ENCODE data around the gene STMP1. TPM values are rescaled to one million over a fixed set of nuclear protein-coding genes. Genes with fewer than 3 reads are reported as not detected.
A peak's percentile ranks its signal among the peaks of the same experiment; 100 is the strongest.

STMP1 gene
- polyA plus RNA-seq, 2 of the 4 experiments (the other 2 are of a cell fraction) = 33.0 to 35.5 TPM

DNA sequence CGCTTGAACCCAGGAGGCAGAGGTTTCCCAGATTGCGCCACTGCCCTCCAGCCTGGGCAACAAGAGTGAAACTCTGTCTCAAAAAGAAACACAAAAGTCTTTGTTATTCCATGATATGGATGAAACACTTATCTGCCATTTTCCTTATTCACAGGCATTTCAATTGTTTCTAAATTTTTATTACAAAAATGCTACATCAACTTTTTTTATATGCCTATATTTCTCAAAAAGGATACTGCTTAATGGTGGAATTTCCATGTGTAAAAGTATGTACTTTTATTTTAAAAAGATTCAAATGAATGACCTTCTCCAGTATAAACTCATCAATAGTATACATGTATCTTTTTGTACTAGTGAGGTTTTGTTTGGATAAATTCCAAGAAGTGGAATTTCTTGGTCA is 41.9 kb upstream of the STMP1 start:
- no peaks in the 10 kb centered on the region for H3K4me1 ChIP-seq
- peak; percentile 16 for TF ChIP-seq MAFK (IDR thresholded peaks at IDR 0.05; ENCODE audit: partially characterized antibody)
- TF ChIP-seq RARB (CRISPR knock-in tag; IDR thresholded peaks at IDR 0.05) = no peak
- no peak for TF ChIP-seq JUN (IDR thresholded peaks at IDR 0.05)
- no peak for TF ChIP-seq RNF2 (IDR thresholded peaks at IDR 0.05; ENCODE audit: borderline replicate concordance, low read depth)
- no peak for ATAC-seq
- CTCF ChIA-PET = interaction anchor here (0.6 to 14.1 kb wide), 18 partner anchors 8 to 346 kb away, joined by 3 to 113 read pairs (median 4); no protein-coding TSS in a partner anchor
- no peaks in the 10 kb centered on the region for H3K9me3 ChIP-seq
- DNase-seq (ENCODE audit: low read depth in 1 of 2, low spot score in 1 of 2) = no peak
- 88% methylated on average over 2 of the region's 2 CpGs for WGBS (ENCODE audit: missing lambda C conversion rate)
- peak; percentile 68 for FAIRE-seq
- no peak overlapping the region for H3K4me2 ChIP-seq
- no peak overlapping the region for H3K4me3 ChIP-seq
- no peak overlapping the region for H3K27ac ChIP-seq
- POLR2A ChIA-PET = no interaction called here

GRCh38 chr7:135620980-135621850 is 41.1 kb upstream of the STMP1 start:
- TF ChIP-seq RNF2 (IDR thresholded peaks at IDR 0.05; ENCODE audit: borderline replicate concordance, low read depth) (no peak), CHD2 (IDR thresholded peaks at IDR 0.05; ENCODE audit: low read length, partially characterized antibody) (no peak), RAD21 (conservative IDR thresholded peaks at IDR 0.05 in 1 of 2, IDR thresholded peaks at IDR 0.05 in 1 of 2) (peak; percentile 32 to 37; a peak in 3 of 5 replicates), SMC3 (IDR thresholded peaks at IDR 0.05) (peak; percentile 39; the same call in 1 of the 3 replicates), CTCF (IDR thresholded peaks at IDR 0.05) (peak; percentile 82)
- H3K4me1 ChIP-seq = no peaks in the 10 kb centered on the region
- no peaks in the 10 kb centered on the region for H3K9me3 ChIP-seq
- DNase-seq (ENCODE audit: low read depth in 1 of 2, low spot score in 1 of 2) (peak; percentile 40 to 75), ATAC-seq (peak; percentile 70 to 80; a peak in 5 of 6 replicates), FAIRE-seq (no peak)
- H3K4me3 ChIP-seq = no peak overlapping the region
- WGBS (ENCODE audit: missing lambda C conversion rate) = 76% methylated on average over 1 of the region's 1 CpG
- POLR2A ChIA-PET = interaction anchor here (0.7 kb wide), 1 partner anchor 111 kb away, joined by 5 read pairs; no protein-coding TSS in a partner anchor
- CTCF ChIA-PET = interaction anchor here (0.6 to 14.1 kb wide), 21 partner anchors 9 to 346 kb away, joined by 3 to 113 read pairs (median 4); no protein-coding TSS in a partner anchor
- H3K4me2 ChIP-seq = no peak overlapping the region
- H3K27ac ChIP-seq = no peak overlapping the region

DNA sequence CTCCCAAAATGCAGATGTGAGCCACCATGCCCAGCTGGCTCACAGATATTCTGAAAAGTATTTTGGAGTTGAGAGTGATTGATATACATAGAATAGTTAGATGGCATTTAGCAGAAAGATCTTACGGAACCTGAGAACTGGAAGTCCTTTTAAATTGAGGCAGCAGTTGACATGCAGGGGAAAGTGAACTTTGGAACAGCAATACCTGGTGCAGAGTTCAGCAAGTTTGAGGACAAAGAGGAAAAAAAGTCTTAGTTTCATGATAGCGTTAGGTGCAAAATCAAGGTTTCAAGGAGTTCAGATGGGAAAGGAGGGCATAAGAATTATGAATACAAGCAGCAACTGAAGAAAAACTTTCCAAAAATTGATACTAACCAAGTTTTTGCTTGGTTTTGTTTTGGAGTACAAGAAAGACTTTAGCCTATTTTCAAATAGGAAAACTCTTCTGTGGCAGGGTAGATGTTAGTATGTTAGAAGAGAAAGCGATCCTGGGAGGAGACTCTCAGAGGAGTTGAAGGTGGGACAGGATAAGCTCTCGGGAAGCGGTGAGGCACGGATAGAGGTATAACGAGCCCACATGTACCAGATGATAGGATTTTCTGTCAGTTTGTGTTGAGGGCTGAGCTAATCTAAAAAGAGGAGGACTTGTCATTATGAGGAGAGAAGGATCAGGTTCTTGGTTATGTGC is 28.0 kb upstream of the STMP1 start:
- ChIA-PET CTCF (interaction anchor here (1.0 to 14.1 kb wide), 2 partner anchors 10 to 360 kb away, joined by 3 to 113 read pairs; no protein-coding TSS in a partner anchor), POLR2A (interaction anchor here (0.5 kb wide), 1 partner anchor 8 kb away, joined by 3 read pairs; no protein-coding TSS in a partner anchor)
- Histone ChIP-seq H3K27ac (no peak overlapping the region), H3K4me2 (no peak overlapping the region), H3K4me1 (no peaks in the 10 kb centered on the region), H3K9me3 (no peaks in the 10 kb centered on the region), H3K4me3 (no peak overlapping the region)
- ATAC-seq = no peak
- WGBS (ENCODE audit: missing lambda C conversion rate) = 98% methylated on average over 7 of the region's 7 CpGs
- FAIRE-seq = no peak
- DNase-seq (ENCODE audit: low read depth in 1 of 2, low spot score in 1 of 2) = no peak
- TF ChIP-seq NR3C1 (IDR thresholded peaks at IDR 0.05) (no peak), SMC3 (IDR thresholded peaks at IDR 0.05) (no peak), ZNF302 (CRISPR knock-in tag; IDR thresholded peaks at IDR 0.05) (no peak), ZFP36 (IDR thresholded peaks at IDR 0.05; ENCODE audit: borderline replicate concordance, partially characterized antibody) (no peak), RARB (CRISPR knock-in tag; IDR thresholded peaks at IDR 0.05) (no peak), BHLHE40 (IDR thresholded peaks at IDR 0.05; ENCODE audit: low read depth, low read length) (no peak), E2F6 (IDR thresholded peaks at IDR 0.05; ENCODE audit: borderline replicate concordance, low read depth) (no peak), ESRRA (IDR thresholded peaks at IDR 0.05; ENCODE audit: borderline replicate concordance, low read length) (no peak), BCL3 (IDR thresholded peaks at IDR 0.05) (no peak), CEBPB (IDR thresholded peaks at IDR 0.05) (no peak), SREBF2 (IDR thresholded peaks at IDR 0.05) (no peak), GATA3 (IDR thresholded peaks at IDR 0.05; ENCODE audit: borderline replicate concordance) (no peak), EHMT2 (IDR thresholded peaks at IDR 0.05; ENCODE audit: low read depth) (no peak), ZSCAN20 (CRISPR knock-in tag; IDR thresholded peaks at IDR 0.05) (no peak), REST (IDR thresholded peaks at IDR 0.05) (no peak), HOXB13 (CRISPR knock-in tag; IDR thresholded peaks at IDR 0.05; ENCODE audit: low read depth) (no peak)

Data from A549 (cell line).